H1 (cell line): ENCODE data around the gene TM4SF18. TPM values are rescaled to one million over a fixed set of nuclear protein-coding genes. Genes with fewer than 3 reads are reported as not detected.

Source experiments
- CTCF ChIA-PET: fragments of 300-600 bp; sonication (Branson Sonifier 250); formaldehyde crosslinking; loops from one replicate; lab custom pipeline; 2021; ENCODE audit not compliant: partially characterized antibody; lab: Charles Lee
- POLR2A ChIA-PET: fragments of 300-600 bp; sonication (Branson Sonifier 250); formaldehyde crosslinking; loops from one replicate; lab custom pipeline; 2021; ENCODE audit warnings: inconsistent platforms; ENCODE audit not compliant: partially characterized antibody; lab: Charles Lee
- DNase-seq, 2 experiments: peaks; one replicate each; pipeline versions ENCODE4 v3.0.0 to v3.0.0-alpha.2; 2010 to 2022; ENCODE audit warnings: low spot score in 2 of 2, low read depth in 1 of 2, mixed read lengths in 1 of 2
- FAIRE-seq: peaks from 2 replicates; lab custom pipeline; 2011; peaks lifted over from hg19 to GRCh38; lab: Jason Lieb, UNC
- H2AFZ ChIP-seq: 2 replicates; pipeline ENCODE4 v1.8.1; 2012; ENCODE audit warnings: low read length, inconsistent platforms
- H2AK5ac ChIP-seq: 2 replicates; pipeline ENCODE4 v1.6.1; 2013; ENCODE audit warnings: low read depth, low read length
- H2BK120ac ChIP-seq: replicated peaks from 2 replicates; pipeline ENCODE3; 2013; ENCODE audit warnings: low read depth, low read length, inconsistent platforms
- H2BK12ac ChIP-seq: 2 replicates; pipeline ENCODE4 v1.6.1; 2013; ENCODE audit warnings: low read depth, low read length
- H2BK15ac ChIP-seq: 2 replicates; pipeline ENCODE4 v1.6.1; 2013; ENCODE audit warnings: low read length
- H2BK20ac ChIP-seq: 2 replicates; pipeline ENCODE4 v1.6.1; 2013; ENCODE audit warnings: low read length
- H2BK5ac ChIP-seq: 2 replicates; pipeline ENCODE4 v1.6.1; 2013; ENCODE audit warnings: low read depth, low read length
- H3K14ac ChIP-seq: 2 replicates; pipeline ENCODE4 v1.6.1; 2013; ENCODE audit warnings: inconsistent platforms; ENCODE audit not compliant: insufficient read length
- H3K18ac ChIP-seq: 2 replicates; pipeline ENCODE4 v1.6.1; 2013; ENCODE audit warnings: low read length; ENCODE audit errors: extremely low read depth
- H3K23ac ChIP-seq: 2 replicates; pipeline ENCODE4 v1.6.1; 2013; ENCODE audit warnings: inconsistent platforms; ENCODE audit not compliant: insufficient read length
- H3K23me2 ChIP-seq: 2 replicates; pipeline ENCODE4 v1.6.1; 2013; ENCODE audit warnings: low read depth, low read length
- H3K27ac ChIP-seq: 2 replicates; pipeline ENCODE4 v1.6.1; 2011; ENCODE audit warnings: low read depth, low read length, inconsistent platforms
- H3K27me3 ChIP-seq, 4 experiments: replicated peaks in 1 of 4; 1 replicate in 1 of 4; 2 replicates in 3 of 4; pipeline versions ENCODE4 v1.6.1 to v1.8.1; 2011 to 2013; ENCODE audit warnings: low read length in 3 of 4, mild to moderate bottlenecking in 3 of 4, inconsistent platforms in 2 of 4, mixed read lengths in 2 of 4, moderate library complexity in 1 of 4; ENCODE audit not compliant: control insufficient read depth in 3 of 4, insufficient read depth in 3 of 4; ENCODE audit errors: extremely low read depth in 1 of 4
- H3K36me3 ChIP-seq, 4 experiments: 2 replicates each; pipeline versions ENCODE4 v1.6.1 to v1.8.1; 2011 to 2013; ENCODE audit warnings: mild to moderate bottlenecking in 4 of 4, low read length in 3 of 4, moderate library complexity in 2 of 4, control low read depth in 1 of 4, inconsistent platforms in 1 of 4; ENCODE audit not compliant: insufficient read depth in 4 of 4, control insufficient read depth in 2 of 4
- H3K4ac ChIP-seq: replicated peaks from 2 replicates; pipeline ENCODE3; 2013; ENCODE audit warnings: low read length, low read depth, mixed read lengths, inconsistent platforms; ENCODE audit not compliant: insufficient read length
- H3K4me1 ChIP-seq, 4 experiments: replicated peaks in 1 of 4; 1 replicate in 1 of 4; 2 replicates in 3 of 4; pipeline versions ENCODE4 v1.6.1 to v1.8.1; 2011 to 2013; ENCODE audit warnings: low read length in 3 of 4, inconsistent platforms in 2 of 4, mixed read lengths in 1 of 4; ENCODE audit not compliant: insufficient read depth in 4 of 4, control insufficient read depth in 3 of 4
- H3K4me2 ChIP-seq, 2 experiments: 2 replicates each; pipeline versions ENCODE4 v1.6.1 to v1.8.1; 2011 to 2013; ENCODE audit warnings: low read depth in 2 of 2, low read length in 2 of 2, control low read depth in 1 of 2, inconsistent platforms in 1 of 2, mild to moderate bottlenecking in 1 of 2; ENCODE audit not compliant: insufficient read depth in 1 of 2
- H3K4me3 ChIP-seq, 4 experiments: fragments of 200-600, 300-600 bp in 1 of 4; sonication (generic), shearing (Covaris generic), sonication (Bioruptor Twin) in 1 of 4; 2 replicates each; pipeline versions ENCODE4 v1.5.1 to v1.8.1; 2011 to 2016; ENCODE audit warnings: low read length in 4 of 4, low read depth in 3 of 4, control low read depth in 2 of 4, inconsistent platforms in 2 of 4, mild to moderate bottlenecking in 2 of 4, mixed read lengths in 1 of 4, moderate library complexity in 1 of 4; ENCODE audit not compliant: insufficient read depth in 2 of 4; ENCODE audit errors: extremely low read depth in 1 of 4
- H3K56ac ChIP-seq: replicated peaks from 2 replicates; pipeline ENCODE3; 2013; ENCODE audit warnings: low read depth, mild to moderate bottlenecking, mixed read lengths, low read length, inconsistent platforms; ENCODE audit not compliant: insufficient read length
- H3K79me1 ChIP-seq: 2 replicates; pipeline ENCODE4 v1.6.1; 2013; ENCODE audit warnings: low read depth, low read length, control low read depth
- H3K79me2 ChIP-seq, 2 experiments: 2 replicates each; pipeline versions ENCODE4 v1.6.1 to v1.8.1; 2012 to 2013; ENCODE audit warnings: low read length in 2 of 2, mild to moderate bottlenecking in 2 of 2, inconsistent platforms in 1 of 2; ENCODE audit not compliant: insufficient read depth in 2 of 2, control insufficient read depth in 1 of 2
- H3K9ac ChIP-seq, 4 experiments: replicated peaks in 1 of 4; 1 replicate in 1 of 4; 2 replicates in 3 of 4; pipeline versions ENCODE4 v1.6.1 to v1.8.1; 2011 to 2013; ENCODE audit warnings: low read depth in 3 of 4, low read length in 3 of 4, control low read depth in 2 of 4, mild to moderate bottlenecking in 2 of 4, moderate library complexity in 2 of 4, inconsistent platforms in 1 of 4; ENCODE audit errors: extremely low read depth in 1 of 4
- H3K9me3 ChIP-seq, 2 experiments: 2 replicates each; pipeline versions ENCODE4 v1.6.1 to v1.8.1; 2012 to 2013; ENCODE audit warnings: mild to moderate bottlenecking in 2 of 2, moderate library complexity in 2 of 2, control low read depth in 1 of 2, inconsistent platforms in 1 of 2, low read depth in 1 of 2, low read length in 1 of 2, mixed read lengths in 1 of 2; ENCODE audit not compliant: insufficient read depth in 2 of 2
- H4K20me1 ChIP-seq, 2 experiments: replicated peaks in 1 of 2; 2 replicates each; pipeline versions ENCODE3 to v1.8.1; 2011 to 2013; ENCODE audit warnings: inconsistent platforms in 2 of 2, low read length in 2 of 2, mild to moderate bottlenecking in 1 of 2; ENCODE audit not compliant: insufficient read depth in 2 of 2, control insufficient read depth in 1 of 2
- H4K5ac ChIP-seq: 2 replicates; pipeline ENCODE4 v1.6.1; 2013; ENCODE audit warnings: low read length, low read depth, mixed read lengths, inconsistent platforms; ENCODE audit not compliant: insufficient read length
- H4K8ac ChIP-seq: 2 replicates; pipeline ENCODE4 v1.8.0; 2013; ENCODE audit warnings: mild to moderate bottlenecking, moderate library complexity, low read length, inconsistent platforms; ENCODE audit not compliant: insufficient read depth; ENCODE audit errors: extremely low read depth
- H4K91ac ChIP-seq: replicated peaks from 2 replicates; pipeline ENCODE3; 2013; ENCODE audit warnings: low read length, mixed read lengths, inconsistent platforms; ENCODE audit not compliant: insufficient read length
- PHF8 ChIP-seq: fragments of 200-600 bp; sonication (generic); conservative IDR thresholded peaks from 2 replicates; pipeline ENCODE4 v1.7.1; 2012; ENCODE audit warnings: low read depth, mild to moderate bottlenecking, inconsistent platforms, low read length, moderate library complexity
- WGBS, 2 experiments: shearing (Covaris generic) in 1 of 2; methylation state at CpG; one replicate each; pipeline versions ENCODE4 v1.1.6 to v1.1.7; 2013 to 2015; ENCODE audit warnings: low lambda C conversion rate in 2 of 2, mixed read lengths in 2 of 2, inconsistent platforms in 1 of 2, low coverage in 1 of 2, missing lambda C conversion rate in 1 of 2; ENCODE audit not compliant: insufficient replicate concordance in 2 of 2, insufficient coverage in 1 of 2, insufficient read length in 1 of 2; ENCODE audit errors: extremely low coverage in 1 of 2, missing lambda C conversion rate in 1 of 2; 5-methylcytosine and 5-hydroxymethylcytosine counted together
- polyA plus RNA-seq, 7 experiments: library from polyadenylated mRNA; depleted of rRNA in 3 of 7; stranded (reverse) in 5 of 7; unstranded in 2 of 7; fragments of >200 nt in 5 of 7; fragments of 200-250 nt in 2 of 7; gene quantifications; 1 replicate in 5 of 7; 2 replicates in 1 of 7; 4 replicates in 1 of 7; pipeline versions ENCODE4 v1.2.1 to v1.2.3, GENCODE V29; 2011 to 2013; ENCODE audit warnings: missing spikeins in 2 of 7, mixed read lengths in 2 of 7
- total RNA-seq: library from RNA; stranded (reverse); fragmentation: NEBNext Ultra II Directional; extraction: Animal tissue kit (Norgen Biotek cat#: 25700); gene quantifications from 2 replicates; pipeline ENCODE4 v1.2.1, GENCODE V29; 2021

The TM4SF18 gene
- total and polyA plus RNA-seq, 2 of the 8 experiments (the other 6 are each of a cell fraction or from before 2014, with no cell fraction given), result 2.9 to 13.6 TPM

GRCh38 chr3:149307435-149307783 lies 26.0 kb downstream of the TM4SF18 start:
- WGBS, 2 experiments, result 94% methylated on average over 1 of the region's 1 CpG; no CpG with 5 or more reads in 1 of the 2 experiments
- Histone ChIP-seq H4K91ac (no peak overlapping the region), H3K23ac (no peak overlapping the region), H2AFZ (no peak overlapping the region), H2BK15ac (no peak overlapping the region), H2BK5ac (no peak overlapping the region), H3K23me2 (no peaks in the 10 kb centered on the region), H2BK20ac (no peak overlapping the region), H3K14ac (no peak overlapping the region), H4K5ac (no peak overlapping the region), H3K4ac (no peak overlapping the region), H4K8ac (no peak overlapping the region), H3K18ac (no peak overlapping the region), H3K4me1 (no peaks in the 10 kb centered on the region), H3K9ac (no peak overlapping the region), H3K9me3 (no peaks in the 10 kb centered on the region), H2BK12ac (no peak overlapping the region), H2BK120ac (no peak overlapping the region), H2AK5ac (no peak overlapping the region), H3K56ac (no peak overlapping the region), H3K4me2 (no peak overlapping the region), H4K20me1 (no peaks in the 10 kb centered on the region), H3K79me1 (no peaks in the 10 kb centered on the region), H3K27ac (no peak overlapping the region), H3K79me2 (no peaks in the 10 kb centered on the region), H3K36me3 (no peaks in the 10 kb centered on the region), H3K4me3 (no peak overlapping the region), H3K27me3 (no peaks in the 10 kb centered on the region)
- DNase-seq, result no peak
- FAIRE-seq, result no peak
- ChIA-PET POLR2A (no interaction called here), CTCF (interaction anchor here (1.3 to 1.5 kb wide), 2 partner anchors 15 to 19 kb away, joined by 4 to 5 read pairs; no protein-coding TSS in a partner anchor)
- TF ChIP-seq PHF8, result no peak
